ENCODE results near the gene STPG3.

DNA sequence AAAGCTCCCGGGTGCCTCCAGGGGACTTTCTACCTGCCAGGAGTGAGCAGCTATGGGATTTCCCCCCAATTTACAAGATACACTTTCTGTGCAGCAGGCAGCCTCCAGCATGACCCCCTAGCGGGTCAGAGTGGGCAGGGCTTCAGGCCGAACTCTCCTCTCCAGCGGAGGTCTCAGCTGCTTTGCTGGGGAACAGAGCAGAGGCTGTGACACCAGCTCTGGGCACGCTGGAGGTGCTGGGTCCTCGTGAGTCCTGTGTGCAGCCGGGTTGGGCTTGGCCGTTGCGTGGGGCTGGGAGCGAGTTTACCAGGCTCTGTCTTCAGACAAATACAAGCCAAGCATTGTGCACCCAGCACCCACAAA is 48.1 kb downstream of the STPG3 start:
- TF ChIP-seq CTCF (IDR thresholded peaks at IDR 0.05) (no peak), ZFX (IDR thresholded peaks at IDR 0.05; ENCODE audit: borderline replicate concordance) (no peak)
